ENCODE data around the gene HS2ST1. TPM values are rescaled to one million over a fixed set of nuclear protein-coding genes. Genes with fewer than 3 reads are reported as not detected.

Gene HS2ST1
- total RNA-seq, 2 donors from 2014 or later = 29.0 to 31.5 TPM

GRCh38 chr1:87123610-87124009 lies 209.2 kb downstream of the HS2ST1 start:
- peaks cover 2% of the 10 kb centered on the region for H3K4me1 Mint-ChIP-seq
- H3K9ac ChIP-seq (ENCODE audit: extremely low read depth, low read length, poor library complexity, severe bottlenecking) = no peak overlapping the region
- 88 to 94% methylated on average over 6 of the region's 6 CpGs for WGBS, 2 experiments (ENCODE audit: insufficient coverage in 1 of 2, insufficient read length in 1 of 2)
- H3K9me3 ChIP-seq (ENCODE audit: control insufficient read depth, low read length) = no peaks in the 10 kb centered on the region
- TF ChIP-seq, protein P1, sequence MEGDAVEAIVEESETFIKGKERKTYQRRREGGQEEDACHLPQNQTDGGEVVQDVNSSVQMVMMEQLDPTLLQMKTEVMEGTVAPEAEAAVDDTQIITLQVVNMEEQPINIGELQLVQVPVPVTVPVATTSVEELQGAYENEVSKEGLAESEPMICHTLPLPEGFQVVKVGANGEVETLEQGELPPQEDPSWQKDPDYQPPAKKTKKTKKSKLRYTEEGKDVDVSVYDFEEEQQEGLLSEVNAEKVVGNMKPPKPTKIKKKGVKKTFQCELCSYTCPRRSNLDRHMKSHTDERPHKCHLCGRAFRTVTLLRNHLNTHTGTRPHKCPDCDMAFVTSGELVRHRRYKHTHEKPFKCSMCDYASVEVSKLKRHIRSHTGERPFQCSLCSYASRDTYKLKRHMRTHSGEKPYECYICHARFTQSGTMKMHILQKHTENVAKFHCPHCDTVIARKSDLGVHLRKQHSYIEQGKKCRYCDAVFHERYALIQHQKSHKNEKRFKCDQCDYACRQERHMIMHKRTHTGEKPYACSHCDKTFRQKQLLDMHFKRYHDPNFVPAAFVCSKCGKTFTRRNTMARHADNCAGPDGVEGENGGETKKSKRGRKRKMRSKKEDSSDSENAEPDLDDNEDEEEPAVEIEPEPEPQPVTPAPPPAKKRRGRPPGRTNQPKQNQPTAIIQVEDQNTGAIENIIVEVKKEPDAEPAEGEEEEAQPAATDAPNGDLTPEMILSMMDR (conservative IDR thresholded peaks at IDR 0.05) = no peak
- peak; percentile 32 for DNase-seq
- H3K36me3 Mint-ChIP-seq (ENCODE audit: low read depth) = no peaks in the 10 kb centered on the region
- no peak overlapping the region for H3K4me3 Mint-ChIP-seq
- no peak overlapping the region for H3K27ac Mint-ChIP-seq
- no peaks in the 10 kb centered on the region for H3K4me1 ChIP-seq (ENCODE audit: control insufficient read depth, insufficient read depth, low read length)
- H3K4me3 ChIP-seq (ENCODE audit: low read length) = no peak overlapping the region
- H3K27me3 Mint-ChIP-seq (ENCODE audit: insufficient read depth) = peaks cover 12% of the 10 kb centered on the region
- no peaks in the 10 kb centered on the region for H3K9me3 Mint-ChIP-seq
- H3K36me3 ChIP-seq (ENCODE audit: control insufficient read depth, insufficient read depth, low read length) = no peaks in the 10 kb centered on the region
- peaks cover 10% of the 10 kb centered on the region for H3K27me3 ChIP-seq (ENCODE audit: control insufficient read depth, insufficient read depth, low read length, poor library complexity, severe bottlenecking)
- no peak overlapping the region for H3K27ac ChIP-seq (ENCODE audit: low read depth, low read length)

DNA sequence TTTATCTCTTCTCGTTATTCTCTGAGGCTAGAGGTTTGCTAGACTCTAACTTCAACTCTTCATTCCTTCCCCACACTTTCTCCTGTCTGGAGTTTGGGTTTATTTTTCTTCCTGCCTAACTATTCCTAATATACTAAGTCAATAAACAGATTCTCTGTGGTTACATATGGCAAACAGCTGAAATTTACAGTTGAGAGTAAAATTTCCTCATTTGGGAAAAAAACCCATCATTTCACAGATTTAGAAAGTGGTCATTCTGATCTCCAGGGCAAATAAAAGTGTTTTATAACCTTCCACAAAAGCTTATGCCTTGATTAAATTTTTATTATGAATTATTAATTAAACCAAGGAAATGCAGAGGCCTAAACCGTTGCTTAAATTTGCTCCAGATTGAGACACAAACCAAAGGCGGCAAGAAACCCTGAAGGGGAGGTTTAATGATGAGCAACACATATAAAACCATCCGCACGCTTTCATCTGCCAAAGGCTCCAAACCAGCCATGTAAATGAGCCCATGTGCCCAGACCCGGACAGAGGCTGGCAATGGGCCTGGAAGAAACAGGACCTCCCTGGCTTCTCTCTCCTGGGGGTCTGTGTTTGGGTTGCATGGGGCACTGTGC lies 212.6 kb downstream of the HS2ST1 start:
- H3K9me3 Mint-ChIP-seq = no peaks in the 10 kb centered on the region
- H3K27me3 ChIP-seq (ENCODE audit: control insufficient read depth, insufficient read depth, low read length, poor library complexity, severe bottlenecking) = peaks cover 31% of the 10 kb centered on the region
- peaks cover 5% of the 10 kb centered on the region for H3K4me1 ChIP-seq (ENCODE audit: control insufficient read depth, insufficient read depth, low read length)
- H3K27ac ChIP-seq (ENCODE audit: low read depth, low read length) = no peak overlapping the region
- H3K4me1 Mint-ChIP-seq = peaks cover 14% of the 10 kb centered on the region
- H3K9me3 ChIP-seq (ENCODE audit: control insufficient read depth, low read length) = no peaks in the 10 kb centered on the region
- no peak overlapping the region for H3K9ac ChIP-seq (ENCODE audit: extremely low read depth, low read length, poor library complexity, severe bottlenecking)
- DNase-seq = peak; percentile 40
- H3K27me3 Mint-ChIP-seq (ENCODE audit: insufficient read depth) = peaks cover 46% of the 10 kb centered on the region
- no peak overlapping the region for H3K27ac Mint-ChIP-seq
- H3K4me3 Mint-ChIP-seq = no peak overlapping the region
- 92 to 95% methylated on average over 5 to 6 of the region's 6 CpGs for WGBS, 2 experiments (ENCODE audit: insufficient coverage in 1 of 2, insufficient read length in 1 of 2)
- TF ChIP-seq, protein P1 (conservative IDR thresholded peaks at IDR 0.05) = no peak
- no peaks in the 10 kb centered on the region for H3K36me3 Mint-ChIP-seq (ENCODE audit: low read depth)
- H3K36me3 ChIP-seq (ENCODE audit: control insufficient read depth, insufficient read depth, low read length) = no peaks in the 10 kb centered on the region
- H3K4me3 ChIP-seq (ENCODE audit: low read length) = no peak overlapping the region

- Histone ChIP-seq H3K36me3 (ENCODE audit: control insufficient read depth, insufficient read depth, low read length) (no peaks in the 10 kb centered on the region), H3K27me3 (ENCODE audit: control insufficient read depth, insufficient read depth, low read length, poor library complexity, severe bottlenecking) (peaks cover 37% of the 10 kb centered on the region), H3K9ac (ENCODE audit: extremely low read depth, low read length, poor library complexity, severe bottlenecking) (no peak overlapping the region), H3K27ac (ENCODE audit: low read depth, low read length) (no peak overlapping the region), H3K4me3 (ENCODE audit: low read length) (no peak overlapping the region), H3K9me3 (ENCODE audit: control insufficient read depth, low read length) (no peaks in the 10 kb centered on the region), H3K4me1 (ENCODE audit: control insufficient read depth, insufficient read depth, low read length) (peaks cover 5% of the 10 kb centered on the region)
- WGBS, 2 experiments (ENCODE audit: insufficient coverage in 1 of 2, insufficient read length in 1 of 2) = 82 to 94% methylated on average over 3 of the region's 3 CpGs
- Mint-ChIP-seq H3K4me3 (no peak overlapping the region), H3K27me3 (ENCODE audit: insufficient read depth) (peaks cover 50% of the 10 kb centered on the region), H3K9me3 (no peaks in the 10 kb centered on the region), H3K4me1 (peaks cover 14% of the 10 kb centered on the region), H3K36me3 (ENCODE audit: low read depth) (no peaks in the 10 kb centered on the region), H3K27ac (no peak overlapping the region)
- TF ChIP-seq, protein P1 (conservative IDR thresholded peaks at IDR 0.05) = no peak
- no peak for DNase-seq
These were observed 213.1 kb downstream of the HS2ST1 start for GRCh38 chr1:87127581-87127980.
